GM12878 (cell line): Measurements from ENCODE around the gene USP31.
"Not testable (repeated sequence)": the region's sequence is repeated elsewhere in the genome, so short reads cannot be mapped to it uniquely, and the experiment has no call there.

ENCODE experiments used
- ASH2L ChIP-seq: fragments of 300-600, 200-600 bp; sonication (generic); IDR thresholded peaks from 2 replicates; pipeline ENCODE4 v1.6.1; 2017; ENCODE audit warnings: low read depth, mild to moderate bottlenecking, borderline replicate concordance
- CREM ChIP-seq: IDR thresholded peaks from 2 replicates; pipeline ENCODE4 v1.6.1; 2014; ENCODE audit warnings: antibody characterized with exemption, low read depth
- FOS ChIP-seq: IDR thresholded peaks from 3 replicates; pipeline ENCODE4 v1.6.1; 2011; ENCODE audit warnings: borderline replicate concordance; ENCODE audit not compliant: insufficient read length; ENCODE audit errors: extremely low read depth
- GABPA ChIP-seq: IDR thresholded peaks from 2 replicates; pipeline ENCODE4 v1.6.1; 2014; ENCODE audit warnings: antibody characterized with exemption, low read depth, mild to moderate bottlenecking, inconsistent platforms
- POLR2AphosphoS5 ChIP-seq: IDR thresholded peaks from 2 replicates; pipeline ENCODE4 v1.6.1; 2011; ENCODE audit warnings: mild to moderate bottlenecking, low read length, inconsistent platforms
- TAF1 ChIP-seq: IDR thresholded peaks from 2 replicates; pipeline ENCODE4 v1.6.1; 2011; ENCODE audit warnings: mild to moderate bottlenecking, low read depth, low read length, borderline replicate concordance
- TF ChIP-seq, protein P1 (sequence below), 3 experiments: IDR thresholded peaks in 2 of 3; conservative IDR thresholded peaks in 1 of 3; 2 replicates each; pipeline ENCODE4 v1.5.1; 2011; ENCODE audit warnings: low read depth in 3 of 3, low read length in 3 of 3, mild to moderate bottlenecking in 3 of 3, control low read depth in 2 of 3, moderate library complexity in 2 of 3, inconsistent platforms in 1 of 3, mixed read lengths in 1 of 3; ENCODE audit not compliant: control insufficient read depth in 2 of 3, insufficient read depth in 1 of 3; ENCODE audit errors: extremely low read depth in 1 of 3
- TF ChIP-seq, protein P2 (sequence below): IDR thresholded peaks from 2 replicates; pipeline ENCODE4 v1.6.1; 2011; ENCODE audit warnings: borderline replicate concordance, low read depth, mild to moderate bottlenecking, moderate library complexity, mixed read lengths, low read length; ENCODE audit not compliant: insufficient read depth; ENCODE audit errors: extremely low read length

DNA sequence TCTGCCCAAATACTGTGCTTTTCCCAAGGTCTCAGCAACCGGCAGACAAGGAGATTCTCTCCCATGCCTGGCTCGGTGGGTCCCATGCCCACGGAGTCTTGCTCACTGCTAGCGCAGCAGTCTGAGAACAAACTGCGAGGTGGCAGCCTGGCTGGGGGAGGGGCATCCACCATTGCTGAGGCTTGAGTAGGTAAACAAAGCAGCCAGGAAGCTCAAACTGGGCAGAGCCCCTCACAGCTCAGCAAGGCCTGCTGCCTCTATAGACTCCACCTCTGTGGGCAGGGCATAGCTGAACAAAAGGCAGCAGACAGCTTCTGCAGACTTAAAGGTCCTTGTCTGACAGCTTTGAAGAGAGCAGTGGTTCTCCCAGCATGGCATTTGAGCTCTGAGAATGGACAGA is 55.1 kb downstream of the USP31 start:
- TF ChIP-seq, protein P1, sequence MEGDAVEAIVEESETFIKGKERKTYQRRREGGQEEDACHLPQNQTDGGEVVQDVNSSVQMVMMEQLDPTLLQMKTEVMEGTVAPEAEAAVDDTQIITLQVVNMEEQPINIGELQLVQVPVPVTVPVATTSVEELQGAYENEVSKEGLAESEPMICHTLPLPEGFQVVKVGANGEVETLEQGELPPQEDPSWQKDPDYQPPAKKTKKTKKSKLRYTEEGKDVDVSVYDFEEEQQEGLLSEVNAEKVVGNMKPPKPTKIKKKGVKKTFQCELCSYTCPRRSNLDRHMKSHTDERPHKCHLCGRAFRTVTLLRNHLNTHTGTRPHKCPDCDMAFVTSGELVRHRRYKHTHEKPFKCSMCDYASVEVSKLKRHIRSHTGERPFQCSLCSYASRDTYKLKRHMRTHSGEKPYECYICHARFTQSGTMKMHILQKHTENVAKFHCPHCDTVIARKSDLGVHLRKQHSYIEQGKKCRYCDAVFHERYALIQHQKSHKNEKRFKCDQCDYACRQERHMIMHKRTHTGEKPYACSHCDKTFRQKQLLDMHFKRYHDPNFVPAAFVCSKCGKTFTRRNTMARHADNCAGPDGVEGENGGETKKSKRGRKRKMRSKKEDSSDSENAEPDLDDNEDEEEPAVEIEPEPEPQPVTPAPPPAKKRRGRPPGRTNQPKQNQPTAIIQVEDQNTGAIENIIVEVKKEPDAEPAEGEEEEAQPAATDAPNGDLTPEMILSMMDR (IDR thresholded peaks at IDR 0.05 in 2 of 3, conservative IDR thresholded peaks at IDR 0.05 in 1 of 3; ENCODE audit: control insufficient read depth in 2 of 3, extremely low read depth in 1 of 3, insufficient read depth in 1 of 3, low read depth in 3 of 3, low read length in 3 of 3), result not testable (repeated sequence)
- not testable (repeated sequence) for TF ChIP-seq GABPA, CREM, ASH2L, TAF1, FOS, POLR2AphosphoS5
- TF ChIP-seq, protein P2, sequence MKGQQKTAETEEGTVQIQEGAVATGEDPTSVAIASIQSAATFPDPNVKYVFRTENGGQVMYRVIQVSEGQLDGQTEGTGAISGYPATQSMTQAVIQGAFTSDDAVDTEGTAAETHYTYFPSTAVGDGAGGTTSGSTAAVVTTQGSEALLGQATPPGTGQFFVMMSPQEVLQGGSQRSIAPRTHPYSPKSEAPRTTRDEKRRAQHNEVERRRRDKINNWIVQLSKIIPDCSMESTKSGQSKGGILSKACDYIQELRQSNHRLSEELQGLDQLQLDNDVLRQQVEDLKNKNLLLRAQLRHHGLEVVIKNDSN, result not testable (repeated sequence)
